ENCODE data around the gene ZKSCAN1.
"Not testable (repeated sequence)": the region's sequence is repeated elsewhere in the genome, so short reads cannot be mapped to it uniquely, and the experiment has no call there.

The ZKSCAN1 gene

GRCh38 chr7:100003711-100004661, 11.4 kb upstream of the ZKSCAN1 start:
- no peak for DNase-seq (ENCODE audit: low read depth)

- DNase-seq (ENCODE audit: low read depth): no peak
These were observed 7.5 kb upstream of the ZKSCAN1 start for GRCh38 chr7:100007887-100008286.

- no peak for DNase-seq (ENCODE audit: low read depth)
These were observed 6.9 kb upstream of the ZKSCAN1 start for GRCh38 chr7:100008525-100008924.

GRCh38 chr7:100009952-100010351, 5.4 kb upstream of the ZKSCAN1 start:
- not testable (repeated sequence) for DNase-seq (ENCODE audit: low read depth)

- DNase-seq (ENCODE audit: low read depth): no peak
These were observed 4.5 kb upstream of the ZKSCAN1 start for GRCh38 chr7:100010901-100011300.

GRCh38 chr7:100011516-100011915, 3.9 kb upstream of the ZKSCAN1 start:
- no peak for DNase-seq (ENCODE audit: low read depth)

GRCh38 chr7:100012385-100013327, 2.7 kb upstream of the ZKSCAN1 start:
- DNase-seq (ENCODE audit: low read depth): not testable (repeated sequence)

- no peak for DNase-seq (ENCODE audit: low read depth)
These were observed 2.1 kb upstream of the ZKSCAN1 start for GRCh38 chr7:100013328-100013676.

- DNase-seq (ENCODE audit: low read depth): no peak
These were observed 962 bp downstream of the ZKSCAN1 start for GRCh38 chr7:100016215-100016901.

- DNase-seq (ENCODE audit: low read depth): no peak
These were observed 1.9 kb downstream of the ZKSCAN1 start for GRCh38 chr7:100017300-100017699.

- DNase-seq (ENCODE audit: low read depth): no peak
These were observed 2.5 kb downstream of the ZKSCAN1 start for GRCh38 chr7:100017875-100018274.

GRCh38 chr7:100019908-100020307, 4.5 kb downstream of the ZKSCAN1 start:
- no peak for DNase-seq (ENCODE audit: low read depth)

- DNase-seq (ENCODE audit: low read depth): no peak
These were observed 5.9 kb downstream of the ZKSCAN1 start for GRCh38 chr7:100021297-100021696.

- DNase-seq (ENCODE audit: low read depth): no peak
These were observed 7.2 kb downstream of the ZKSCAN1 start for GRCh38 chr7:100022621-100023020.

- no peak for DNase-seq (ENCODE audit: low read depth)
These were observed 8.1 kb downstream of the ZKSCAN1 start for GRCh38 chr7:100023526-100023925.

- DNase-seq (ENCODE audit: low read depth): no peak
These were observed 8.7 kb downstream of the ZKSCAN1 start for GRCh38 chr7:100024020-100024619.

GRCh38 chr7:100027197-100027596, 11.8 kb downstream of the ZKSCAN1 start:
- DNase-seq (ENCODE audit: low read depth): no peak

- no peak for DNase-seq (ENCODE audit: low read depth)
These were observed 14.2 kb downstream of the ZKSCAN1 start for GRCh38 chr7:100029596-100029995.

GRCh38 chr7:100033526-100033925, 18.1 kb downstream of the ZKSCAN1 start:
- no peak for DNase-seq (ENCODE audit: low read depth)

GRCh38 chr7:100034871-100035510, 19.6 kb downstream of the ZKSCAN1 start:
- DNase-seq (ENCODE audit: low read depth): no peak

- no peak for DNase-seq (ENCODE audit: low read depth)
These were observed 20.5 kb downstream of the ZKSCAN1 start for GRCh38 chr7:100035876-100036275.
